Neural cell (in vitro differentiated cells): ENCODE measurements around the gene FOSL2. TPM values are rescaled to one million over a fixed set of nuclear protein-coding genes. Genes with fewer than 3 reads are reported as not detected.

Source experiments
- H2AFZ ChIP-seq: fragments of 200-600, 300-800 bp; sonication (generic), shearing (Covaris generic); 2 replicates; pipeline ENCODE4 v1.6.0; 2014; ENCODE audit warnings: low read depth, mild to moderate bottlenecking, antibody characterized with exemption, low read length, moderate library complexity
- H3F3A ChIP-seq: fragments of 200-600 bp; shearing (Covaris generic); 2 replicates; pipeline ENCODE4 v1.6.1; 2016; ENCODE audit warnings: mild to moderate bottlenecking, moderate library complexity, mixed read lengths, antibody characterized with exemption, low read length; ENCODE audit not compliant: insufficient read depth, poor library complexity, severe bottlenecking
- H3K27ac ChIP-seq: fragments of 200-600, 300-800 bp; sonication (generic), shearing (Covaris generic); 2 replicates; pipeline ENCODE4 v1.5.1; 2014; ENCODE audit warnings: mild to moderate bottlenecking, low read length, moderate library complexity
- H3K27me3 ChIP-seq: fragments of 300-800, 200-600 bp; sonication (generic), shearing (Covaris generic); 2 replicates; pipeline ENCODE4 v1.6.0; 2014; ENCODE audit warnings: mild to moderate bottlenecking, low read depth, low read length, moderate library complexity; ENCODE audit not compliant: insufficient read depth
- H3K36me3 ChIP-seq: fragments of 300-800, 200-600 bp; sonication (generic), shearing (Covaris generic); 2 replicates; pipeline ENCODE4 v1.5.1; 2014; ENCODE audit warnings: mild to moderate bottlenecking, antibody characterized with exemption, low read length, moderate library complexity; ENCODE audit not compliant: insufficient read depth
- H3K4me2 ChIP-seq: fragments of 300-800, 200-600 bp; sonication (generic), shearing (Covaris generic); 2 replicates; pipeline ENCODE4 v1.6.0; 2014; ENCODE audit warnings: mild to moderate bottlenecking, low read length
- H3K4me3 ChIP-seq: fragments of 300-800, 200-600 bp; sonication (generic), shearing (Covaris generic); 2 replicates; pipeline ENCODE4 v1.5.1; 2014; ENCODE audit warnings: mild to moderate bottlenecking, low read length, moderate library complexity
- H3K79me2 ChIP-seq: fragments of 200-600 bp; shearing (Covaris generic); replicated peaks from 2 replicates; pipeline ENCODE4 v1.6.0; 2014; ENCODE audit warnings: mild to moderate bottlenecking, low read length, moderate library complexity; ENCODE audit not compliant: insufficient read depth
- H3K9ac ChIP-seq: fragments of 300-800, 200-600 bp; sonication (generic), shearing (Covaris generic); 2 replicates; pipeline ENCODE4 v1.6.1; 2016; ENCODE audit warnings: mild to moderate bottlenecking, low read length, mixed read lengths
- H3K9me2 ChIP-seq: fragments of 200-600 bp; shearing (Covaris generic); 2 replicates; pipeline ENCODE4 v1.6.1; 2016; ENCODE audit warnings: mild to moderate bottlenecking, low read length, mixed read lengths; ENCODE audit not compliant: insufficient read depth
- H3K9me3 ChIP-seq: fragments of 200-600, 300-800 bp; sonication (generic), shearing (Covaris generic); 2 replicates; pipeline ENCODE4 v1.6.1; 2016; ENCODE audit warnings: mild to moderate bottlenecking, mixed run types, low read length, moderate library complexity, mixed read lengths
- H4K20me1 ChIP-seq: fragments of 200-600 bp; shearing (Covaris generic); 2 replicates; pipeline ENCODE4 v1.6.1; 2016; ENCODE audit warnings: mild to moderate bottlenecking, mixed run types; ENCODE audit not compliant: insufficient read depth
- EP300 ChIP-seq: fragments of 450-650 bp; conservative IDR thresholded peaks from 2 replicates; pipeline ENCODE4 v1.6.1; 2014; ENCODE audit warnings: antibody characterized with exemption, mild to moderate bottlenecking, moderate library complexity; ENCODE audit not compliant: poor library complexity, severe bottlenecking
- EZH2 ChIP-seq: fragments of 200-600, 300-800 bp; shearing (Covaris generic), sonication (generic); IDR thresholded peaks from 2 replicates; pipeline ENCODE4 v1.6.1; 2014; ENCODE audit warnings: antibody characterized with exemption, low read length, borderline replicate concordance, mild to moderate bottlenecking; ENCODE audit not compliant: insufficient read depth, poor library complexity, severe bottlenecking
- MXI1 ChIP-seq: fragments of 450-650 bp; conservative IDR thresholded peaks from 2 replicates; pipeline ENCODE4 v1.6.1; 2014; ENCODE audit warnings: antibody characterized with exemption, mild to moderate bottlenecking; ENCODE audit not compliant: poor library complexity, severe bottlenecking
- POLR2AphosphoS5 ChIP-seq: IDR thresholded peaks from 2 replicates; pipeline ENCODE4 v1.6.1; 2012
- RAD21 ChIP-seq: fragments of 450-650 bp; conservative IDR thresholded peaks from 2 replicates; pipeline ENCODE4 v1.6.1; 2014; ENCODE audit warnings: antibody characterized with exemption, mild to moderate bottlenecking, moderate library complexity
- SMC3 ChIP-seq: fragments of 450-650 bp; conservative IDR thresholded peaks from 2 replicates; pipeline ENCODE4 v1.6.1; 2014; ENCODE audit warnings: antibody characterized with exemption, mild to moderate bottlenecking, moderate library complexity; ENCODE audit not compliant: poor library complexity
- TAF1 ChIP-seq: IDR thresholded peaks from 2 replicates; pipeline ENCODE4 v1.6.1; 2012; ENCODE audit warnings: low read depth
- polyA plus RNA-seq: library from polyadenylated mRNA; depleted of rRNA; stranded (reverse); fragments of >200 nt; gene quantifications from 2 replicates; pipeline ENCODE4 v1.2.3, GENCODE V29; 2014
- TF ChIP-seq, protein P1 (sequence below): fragments of 450-650 bp; IDR thresholded peaks from 2 replicates; pipeline ENCODE4 v1.5.1; 2014; ENCODE audit warnings: antibody characterized with exemption, mild to moderate bottlenecking, moderate library complexity; ENCODE audit not compliant: poor library complexity, severe bottlenecking
- TF ChIP-seq, protein P2 (sequence below): IDR thresholded peaks from 2 replicates; pipeline ENCODE4 v1.6.1; 2012; ENCODE audit warnings: borderline replicate concordance

The FOSL2 gene
- polyA plus RNA-seq, 1 donor from 2014 or later: 2.8 TPM

DNA sequence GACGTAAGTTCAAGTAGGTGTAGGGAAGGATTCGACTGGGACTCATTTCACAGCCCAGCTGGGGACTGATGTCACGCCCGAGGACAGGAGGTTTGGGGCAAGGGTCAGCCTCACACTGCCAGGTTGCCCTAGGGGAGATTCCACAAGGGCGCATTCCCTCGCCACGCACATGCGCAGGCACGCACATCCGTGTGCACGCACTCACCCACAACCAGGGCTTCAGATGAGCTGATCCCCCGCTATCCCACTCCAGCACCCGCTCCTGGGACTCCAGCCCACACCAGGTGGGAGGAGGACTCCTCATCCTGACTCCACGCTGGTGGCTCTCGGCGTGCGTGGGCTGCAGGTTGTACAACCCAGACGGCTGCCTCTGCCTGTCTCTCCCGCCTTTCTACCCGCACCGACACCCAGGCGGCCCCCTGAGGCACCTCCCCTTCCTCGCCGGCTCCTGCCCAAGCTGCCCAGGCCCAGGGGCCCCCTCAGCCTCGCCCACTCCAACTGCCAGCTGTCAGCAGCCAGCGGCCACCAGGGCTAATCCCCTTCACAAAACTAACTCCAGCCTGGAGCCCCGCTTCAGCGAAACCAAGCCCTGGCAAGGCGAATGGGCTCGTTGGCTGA, 47.8 kb upstream of the FOSL2 start:
- no peaks in the 10 kb centered on the region for H3K36me3 ChIP-seq
- no peak overlapping the region for H3K27ac ChIP-seq
- H3F3A ChIP-seq: no peaks in the 10 kb centered on the region
- no peaks in the 10 kb centered on the region for H3K79me2 ChIP-seq
- no peaks in the 10 kb centered on the region for H4K20me1 ChIP-seq
- no peaks in the 10 kb centered on the region for H3K9me2 ChIP-seq
- H2AFZ ChIP-seq: no peak overlapping the region
- no peak overlapping the region for H3K4me2 ChIP-seq
- no peaks in the 10 kb centered on the region for H3K9me3 ChIP-seq
- TF ChIP-seq, protein P1, sequence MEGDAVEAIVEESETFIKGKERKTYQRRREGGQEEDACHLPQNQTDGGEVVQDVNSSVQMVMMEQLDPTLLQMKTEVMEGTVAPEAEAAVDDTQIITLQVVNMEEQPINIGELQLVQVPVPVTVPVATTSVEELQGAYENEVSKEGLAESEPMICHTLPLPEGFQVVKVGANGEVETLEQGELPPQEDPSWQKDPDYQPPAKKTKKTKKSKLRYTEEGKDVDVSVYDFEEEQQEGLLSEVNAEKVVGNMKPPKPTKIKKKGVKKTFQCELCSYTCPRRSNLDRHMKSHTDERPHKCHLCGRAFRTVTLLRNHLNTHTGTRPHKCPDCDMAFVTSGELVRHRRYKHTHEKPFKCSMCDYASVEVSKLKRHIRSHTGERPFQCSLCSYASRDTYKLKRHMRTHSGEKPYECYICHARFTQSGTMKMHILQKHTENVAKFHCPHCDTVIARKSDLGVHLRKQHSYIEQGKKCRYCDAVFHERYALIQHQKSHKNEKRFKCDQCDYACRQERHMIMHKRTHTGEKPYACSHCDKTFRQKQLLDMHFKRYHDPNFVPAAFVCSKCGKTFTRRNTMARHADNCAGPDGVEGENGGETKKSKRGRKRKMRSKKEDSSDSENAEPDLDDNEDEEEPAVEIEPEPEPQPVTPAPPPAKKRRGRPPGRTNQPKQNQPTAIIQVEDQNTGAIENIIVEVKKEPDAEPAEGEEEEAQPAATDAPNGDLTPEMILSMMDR: no peak
- TF ChIP-seq TAF1 (no peak), RAD21 (no peak), POLR2AphosphoS5 (no peak), EZH2 (no peak)
- no peak overlapping the region for H3K4me3 ChIP-seq
- no peak overlapping the region for H3K9ac ChIP-seq
- H3K27me3 ChIP-seq: no peaks in the 10 kb centered on the region

DNA sequence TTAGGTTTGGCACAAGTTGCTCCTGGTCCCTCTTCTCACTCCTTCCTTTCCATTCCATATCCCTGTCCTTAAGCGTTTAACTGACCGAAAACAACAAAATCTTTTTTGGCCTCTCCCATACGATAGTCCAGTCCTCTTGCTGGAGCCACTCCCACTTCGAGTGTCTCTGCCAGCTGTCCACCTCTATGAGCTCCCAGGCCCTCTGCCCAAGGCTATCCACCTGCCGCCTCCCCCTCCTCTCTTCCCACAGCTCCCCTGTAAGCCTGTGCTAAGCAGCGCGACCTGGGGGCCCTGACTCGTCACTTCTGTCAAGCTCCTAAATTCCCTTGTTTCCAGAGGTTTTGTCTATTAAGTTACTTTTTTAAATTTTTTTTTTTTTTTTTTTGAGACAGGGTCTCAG, 47.0 kb upstream of the FOSL2 start:
- H3K4me2 ChIP-seq: no peak overlapping the region
- no peaks in the 10 kb centered on the region for H3F3A ChIP-seq
- no peaks in the 10 kb centered on the region for H3K9me3 ChIP-seq
- no peaks in the 10 kb centered on the region for H3K27me3 ChIP-seq
- H2AFZ ChIP-seq: no peak overlapping the region
- no peak overlapping the region for H3K9ac ChIP-seq
- no peak overlapping the region for H3K4me3 ChIP-seq
- no peaks in the 10 kb centered on the region for H3K36me3 ChIP-seq
- H3K27ac ChIP-seq: no peak overlapping the region
- no peaks in the 10 kb centered on the region for H4K20me1 ChIP-seq
- no peaks in the 10 kb centered on the region for H3K9me2 ChIP-seq
- no peaks in the 10 kb centered on the region for H3K79me2 ChIP-seq
- TF ChIP-seq RAD21: no peak
- no peak for TF ChIP-seq TAF1
- TF ChIP-seq, protein P2, sequence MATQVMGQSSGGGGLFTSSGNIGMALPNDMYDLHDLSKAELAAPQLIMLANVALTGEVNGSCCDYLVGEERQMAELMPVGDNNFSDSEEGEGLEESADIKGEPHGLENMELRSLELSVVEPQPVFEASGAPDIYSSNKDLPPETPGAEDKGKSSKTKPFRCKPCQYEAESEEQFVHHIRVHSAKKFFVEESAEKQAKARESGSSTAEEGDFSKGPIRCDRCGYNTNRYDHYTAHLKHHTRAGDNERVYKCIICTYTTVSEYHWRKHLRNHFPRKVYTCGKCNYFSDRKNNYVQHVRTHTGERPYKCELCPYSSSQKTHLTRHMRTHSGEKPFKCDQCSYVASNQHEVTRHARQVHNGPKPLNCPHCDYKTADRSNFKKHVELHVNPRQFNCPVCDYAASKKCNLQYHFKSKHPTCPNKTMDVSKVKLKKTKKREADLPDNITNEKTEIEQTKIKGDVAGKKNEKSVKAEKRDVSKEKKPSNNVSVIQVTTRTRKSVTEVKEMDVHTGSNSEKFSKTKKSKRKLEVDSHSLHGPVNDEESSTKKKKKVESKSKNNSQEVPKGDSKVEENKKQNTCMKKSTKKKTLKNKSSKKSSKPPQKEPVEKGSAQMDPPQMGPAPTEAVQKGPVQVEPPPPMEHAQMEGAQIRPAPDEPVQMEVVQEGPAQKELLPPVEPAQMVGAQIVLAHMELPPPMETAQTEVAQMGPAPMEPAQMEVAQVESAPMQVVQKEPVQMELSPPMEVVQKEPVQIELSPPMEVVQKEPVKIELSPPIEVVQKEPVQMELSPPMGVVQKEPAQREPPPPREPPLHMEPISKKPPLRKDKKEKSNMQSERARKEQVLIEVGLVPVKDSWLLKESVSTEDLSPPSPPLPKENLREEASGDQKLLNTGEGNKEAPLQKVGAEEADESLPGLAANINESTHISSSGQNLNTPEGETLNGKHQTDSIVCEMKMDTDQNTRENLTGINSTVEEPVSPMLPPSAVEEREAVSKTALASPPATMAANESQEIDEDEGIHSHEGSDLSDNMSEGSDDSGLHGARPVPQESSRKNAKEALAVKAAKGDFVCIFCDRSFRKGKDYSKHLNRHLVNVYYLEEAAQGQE: no peak
- TF ChIP-seq, protein P1: no peak
- no peak for TF ChIP-seq EZH2
- TF ChIP-seq POLR2AphosphoS5: no peak
- no peak for TF ChIP-seq SMC3
- TF ChIP-seq MXI1: no peak
- no peak for TF ChIP-seq EP300
